A673 (cell line): ENCODE results near the gene PRKACB. TPM values are rescaled to one million over a fixed set of nuclear protein-coding genes. Genes with fewer than 3 reads are reported as not detected.
"Not testable (repeated sequence)": the region's sequence is repeated elsewhere in the genome, so short reads cannot be mapped to it uniquely, and the experiment has no call there.

Experiments
- BruUV-seq: library from RNA; stranded (reverse); fragments of 400-500 nt; replicated peaks from 2 replicates; lab custom pipeline; 2021; lab: Mats Ljungman, UMichigan
- CTCF ChIA-PET: fragments of 300-600 bp; sonication (Branson Sonifier 250); formaldehyde crosslinking; loops from one replicate; lab custom pipeline; 2022; ENCODE audit warnings: antibody characterized with exemption; lab: Charles Lee
- POLR2A ChIA-PET: fragments of 300-600 bp; sonication (Branson Sonifier 250); formaldehyde crosslinking; loops from one replicate; lab custom pipeline; 2022; ENCODE audit warnings: antibody characterized with exemption; ENCODE audit not compliant: low non-redundant PET; lab: Charles Lee
- DNase-seq: peaks from one replicate; pipeline ENCODE4 v3.0.0-alpha.2; 2015; ENCODE audit warnings: low spot score
- H3K27ac ChIP-seq: fragments of 200-600 bp; sonication (generic); 2 replicates; pipeline ENCODE4 v1.5.1; 2016; ENCODE audit warnings: mixed run types, low read depth, mild to moderate bottlenecking, mixed read lengths, antibody characterized with exemption, low read length; ENCODE audit not compliant: poor library complexity, severe bottlenecking
- H3K27me3 ChIP-seq: fragments of 200-600 bp; sonication (generic); replicated peaks from 2 replicates; pipeline ENCODE4 v1.6.1; 2017; ENCODE audit warnings: mixed run types, low read depth, mild to moderate bottlenecking, mixed read lengths, antibody characterized with exemption, low read length; ENCODE audit not compliant: insufficient read depth, poor library complexity
- H3K36me3 ChIP-seq: fragments of 200-600 bp; sonication (generic); 2 replicates; pipeline ENCODE4 v1.6.1; 2016; ENCODE audit warnings: mixed run types, mild to moderate bottlenecking, mixed read lengths, antibody characterized with exemption, low read length; ENCODE audit not compliant: insufficient read depth, poor library complexity, severe bottlenecking
- H3K4me1 ChIP-seq: fragments of 200-600 bp; sonication (generic); 2 replicates; pipeline ENCODE4 v1.6.1; 2017; ENCODE audit warnings: mixed run types, mild to moderate bottlenecking, mixed read lengths, antibody characterized with exemption, low read length; ENCODE audit not compliant: insufficient read depth, poor library complexity, severe bottlenecking
- H3K4me3 ChIP-seq: fragments of 200-600 bp; sonication (generic); 2 replicates; pipeline ENCODE4 v1.5.1; 2016; ENCODE audit warnings: low read depth, mixed run types, mild to moderate bottlenecking, mixed read lengths, low read length; ENCODE audit not compliant: poor library complexity, severe bottlenecking
- H3K9me3 ChIP-seq: fragments of 200-600 bp; sonication (generic); 2 replicates; pipeline ENCODE4 v1.6.1; 2016; ENCODE audit warnings: mixed run types, low read depth, mild to moderate bottlenecking, mixed read lengths, antibody characterized with exemption, low read length; ENCODE audit not compliant: poor library complexity, severe bottlenecking
- CTCF ChIP-seq: fragments of 300-800, 200-600 bp; sonication (generic); conservative IDR thresholded peaks from 2 replicates; pipeline ENCODE4 v1.5.1; 2017; ENCODE audit warnings: low read depth, mild to moderate bottlenecking, antibody characterized with exemption, low read length, moderate library complexity, mixed read lengths
- EZH2 ChIP-seq: fragments of 200-600 bp; sonication (generic); IDR thresholded peaks from 2 replicates; pipeline ENCODE4 v1.6.1; 2017; ENCODE audit warnings: borderline replicate concordance, low read depth, mild to moderate bottlenecking, mixed read lengths, antibody characterized with exemption, low read length; ENCODE audit not compliant: poor library complexity, severe bottlenecking
- intact Hi-C: fragments of 100-400 bp; cut with micrococcal nuclease; formaldehyde crosslinking; loops from one replicate; pipeline ENCODE4 v1.10.0; 2022; ENCODE audit not compliant: unreplicated experiment
- total RNA-seq: library from RNA; stranded (reverse); gene quantifications from 2 replicates; pipeline ENCODE4 v1.2.3, GENCODE V29; 2021

PRKACB gene
- total RNA-seq, 1 experiment from 2014 or later, result 39.6 TPM

DNA sequence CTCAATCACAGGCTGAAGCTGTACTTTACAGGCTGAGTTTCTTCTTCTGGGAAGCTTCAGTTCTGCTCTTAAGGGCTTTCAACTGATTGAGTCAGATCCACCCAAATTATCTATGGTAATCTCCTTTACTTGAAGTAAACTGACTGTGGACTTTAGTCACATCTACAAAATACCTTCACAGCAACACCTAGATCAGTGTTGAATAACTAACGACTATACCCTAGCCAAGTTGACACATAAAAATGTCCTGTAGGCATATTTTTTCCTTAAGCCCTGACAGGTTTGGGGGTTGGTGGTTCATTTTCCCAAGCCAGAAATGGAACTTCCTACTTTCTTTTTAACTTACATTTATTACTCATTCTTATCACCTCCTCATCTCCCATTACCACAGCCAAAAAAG, 42.9 kb upstream of the PRKACB start:
- no peak overlapping the region for H3K4me3 ChIP-seq
- H3K27me3 ChIP-seq, result no peaks in the 10 kb centered on the region
- peaks cover 11% of the 10 kb centered on the region for H3K4me1 ChIP-seq
- no peak overlapping the region for H3K27ac ChIP-seq
- POLR2A ChIA-PET, result no interaction called here
- CTCF ChIA-PET, result no interaction called here
- peaks cover 6% of the 10 kb centered on the region for H3K9me3 ChIP-seq
- TF ChIP-seq CTCF, result no peak
- no peak for TF ChIP-seq EZH2
- H3K36me3 ChIP-seq, result no peaks in the 10 kb centered on the region
- intact Hi-C loops, result no loop called here
- DNase-seq, result no peak
- no TSS peak for BruUV-seq

- Histone ChIP-seq H3K9me3 (no peaks in the 10 kb centered on the region), H3K27ac (peak overlapping the region; percentile 56), H3K27me3 (no peaks in the 10 kb centered on the region), H3K36me3 (no peaks in the 10 kb centered on the region), H3K4me1 (peaks cover 11% of the 10 kb centered on the region), H3K4me3 (no peak overlapping the region)
- peak; percentile 66 for DNase-seq
- no TSS peak for BruUV-seq
- CTCF ChIA-PET, result no interaction called here
- intact Hi-C loops, result no loop called here
- TF ChIP-seq CTCF (no peak), EZH2 (no peak)
- POLR2A ChIA-PET, result no interaction called here
Observed at GRCh38 chr1:84103197-84103992, 40.7 kb upstream of the PRKACB start.

DNA sequence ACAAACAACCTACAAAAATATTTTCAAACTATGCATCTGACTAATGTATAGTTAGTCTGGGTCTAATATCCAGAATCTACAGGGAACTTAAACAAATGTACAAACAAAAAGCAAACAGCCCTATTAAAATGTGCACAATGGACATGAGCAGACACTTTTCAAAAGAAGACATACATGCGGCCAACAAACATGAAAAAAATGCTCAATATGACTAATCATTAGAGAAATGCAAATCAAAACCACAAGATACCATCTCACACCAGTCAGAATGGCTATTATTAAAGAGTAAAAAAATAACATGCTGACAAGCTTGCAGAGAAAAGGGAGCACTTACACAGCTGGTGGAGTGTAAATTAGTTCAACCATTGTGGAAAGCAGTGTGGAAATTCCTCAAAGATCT, 36.5 kb upstream of the PRKACB start:
- intact Hi-C loops, DNase-seq, POLR2A ChIA-PET, H3K27ac ChIP-seq, BruUV-seq, H3K27me3 ChIP-seq, H3K9me3 ChIP-seq, H3K4me3 ChIP-seq, CTCF ChIA-PET, H3K36me3 ChIP-seq: not testable (repeated sequence)
- H3K4me1 ChIP-seq, result peaks cover 11% of the 10 kb centered on the region

GRCh38 chr1:84107955-84108354, 36.1 kb upstream of the PRKACB start:
- Histone ChIP-seq H3K27me3 (no peaks in the 10 kb centered on the region), H3K4me1 (peaks cover 11% of the 10 kb centered on the region), H3K9me3 (no peaks in the 10 kb centered on the region), H3K27ac (no peak overlapping the region), H3K4me3 (no peak overlapping the region), H3K36me3 (no peaks in the 10 kb centered on the region)
- ChIA-PET CTCF (no interaction called here), POLR2A (no interaction called here)
- intact Hi-C loops, result no loop called here
- DNase-seq, result no peak
- TF ChIP-seq CTCF (no peak), EZH2 (no peak)
- BruUV-seq, result no TSS peak
